Epithelial cell of umbilical artery (primary cell): Measurements from ENCODE around the gene TRIM59. TPM values are rescaled to one million over a fixed set of nuclear protein-coding genes. Genes with fewer than 3 reads are reported as not detected.

Source experiments
- total RNA-seq: library from RNA; depleted of rRNA; stranded (reverse); fragments of >200 nt; gene quantifications from 2 replicates; pipeline ENCODE4 v1.2.3, GENCODE V29; 2014

TRIM59 gene, protein sequence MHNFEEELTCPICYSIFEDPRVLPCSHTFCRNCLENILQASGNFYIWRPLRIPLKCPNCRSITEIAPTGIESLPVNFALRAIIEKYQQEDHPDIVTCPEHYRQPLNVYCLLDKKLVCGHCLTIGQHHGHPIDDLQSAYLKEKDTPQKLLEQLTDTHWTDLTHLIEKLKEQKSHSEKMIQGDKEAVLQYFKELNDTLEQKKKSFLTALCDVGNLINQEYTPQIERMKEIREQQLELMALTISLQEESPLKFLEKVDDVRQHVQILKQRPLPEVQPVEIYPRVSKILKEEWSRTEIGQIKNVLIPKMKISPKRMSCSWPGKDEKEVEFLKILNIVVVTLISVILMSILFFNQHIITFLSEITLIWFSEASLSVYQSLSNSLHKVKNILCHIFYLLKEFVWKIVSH
- 30.9 and 46.4 TPM in 2 replicates for total RNA-seq

DNA sequence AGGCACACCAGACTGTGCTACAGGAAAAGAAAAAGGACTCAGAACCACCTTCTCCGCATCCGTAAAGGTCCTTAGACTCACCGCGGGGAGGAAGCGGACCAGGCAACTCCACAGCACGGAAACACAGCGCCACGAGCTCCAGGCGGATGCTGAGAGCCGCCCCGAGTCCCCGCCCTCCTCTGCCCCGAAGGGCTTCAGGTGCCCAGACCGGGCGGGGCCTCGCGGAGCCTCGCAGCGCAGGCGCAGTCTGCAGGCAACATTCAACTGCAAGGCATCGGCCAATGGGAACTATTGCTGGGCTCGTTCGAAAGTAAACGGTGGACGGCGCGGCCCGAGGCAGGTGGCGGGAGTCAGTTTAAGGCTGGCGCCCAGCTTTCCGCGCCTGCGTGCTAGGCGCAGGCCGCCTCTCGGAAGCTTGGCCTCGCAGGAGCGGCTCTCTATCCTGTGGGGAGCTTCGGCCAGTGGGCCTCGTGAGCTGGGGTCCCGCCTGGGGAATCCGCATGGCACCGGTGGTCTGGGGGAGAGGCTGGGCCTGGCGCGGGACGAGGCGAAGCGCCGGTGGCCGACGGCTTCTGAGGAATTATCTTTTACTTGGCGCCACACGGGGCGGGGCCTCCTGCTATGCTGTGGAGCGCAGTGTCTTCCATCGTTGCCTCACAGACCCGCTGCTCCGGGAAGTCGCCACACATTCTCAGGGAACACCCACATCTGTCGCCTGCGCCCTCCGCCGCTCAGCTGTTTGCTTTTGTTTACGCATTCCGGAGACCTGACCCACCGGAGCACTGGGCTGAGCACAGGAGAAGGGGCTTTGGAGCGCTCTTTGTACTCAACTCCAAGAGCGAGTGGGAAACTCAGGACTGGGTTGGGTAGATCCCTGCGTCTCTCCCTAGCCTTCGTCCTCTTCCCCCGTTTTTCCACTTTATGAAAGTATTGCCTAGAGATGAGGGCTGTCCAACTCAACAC, at the start of gene TRIM59:
Gene TRIM59 (minus strand): TSS at position 151 of the 963 bp plus-strand sequence. CDS start 10,603 bp downstream, outside the sequence.

DNA sequence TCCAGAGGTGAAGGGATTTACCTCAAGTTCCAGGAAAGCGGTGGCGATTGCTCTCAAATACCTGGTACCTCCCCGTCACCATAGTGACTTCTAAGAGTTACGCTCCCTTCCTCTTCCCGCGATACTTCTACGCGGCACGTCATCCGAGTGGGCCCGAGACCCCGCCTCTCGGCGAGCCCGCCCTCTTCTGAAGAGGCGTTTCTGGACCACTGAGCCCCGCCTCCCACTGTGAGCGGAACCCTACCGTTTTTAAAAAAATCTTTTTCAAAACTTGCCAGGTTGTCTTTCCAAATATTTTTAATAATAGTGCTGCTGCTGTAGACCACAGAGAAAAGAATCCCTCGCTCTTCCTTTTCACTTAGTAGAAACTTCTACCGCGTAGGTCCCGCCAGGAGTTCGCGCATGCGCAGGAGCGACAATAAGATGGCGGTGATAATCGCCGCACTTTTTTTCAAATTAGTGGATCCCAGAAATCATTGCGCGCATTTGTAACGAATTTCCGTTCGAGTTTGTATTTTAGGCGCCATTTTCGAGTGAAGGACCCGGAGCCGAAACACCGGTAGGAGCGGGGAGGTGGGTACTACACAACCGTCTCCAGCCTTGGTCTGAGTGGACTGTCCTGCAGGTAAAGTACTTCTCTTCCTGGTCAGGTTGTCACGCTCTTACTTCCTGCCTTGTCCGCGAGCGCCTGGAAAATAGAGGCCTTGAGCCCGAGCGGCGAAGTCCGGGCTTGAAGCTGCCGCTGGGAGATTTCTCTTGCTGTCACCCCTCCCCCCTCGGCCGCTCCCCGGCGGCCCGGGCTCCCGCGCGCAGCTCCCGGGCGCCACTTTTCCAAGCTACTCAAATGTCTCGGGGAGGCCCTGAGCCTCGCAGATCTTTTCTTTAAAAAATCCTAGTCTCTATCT, 50.2 kb downstream of the TRIM59 start, which contains the start of the genes IFT80 and SMC4:
Gene IFT80 (minus strand): TSS at position 101 of the 905 bp plus-strand sequence. CDS start 14,625 bp downstream, outside the sequence.
Gene SMC4 (plus strand): TSS at position 526 of the 905 bp plus-strand sequence. CDS start 1,177 bp downstream, outside the sequence.

Other genes starting within 250 kb of the TRIM59 start
- gene C3orf80, start 224.4 kb downstream of the TRIM59 start, total RNA-seq: under 0.01 TPM in 1 of 2 replicates, not detected in the other
- 30.2 and 47.0 TPM in 2 replicates for gene IFT80, start 50.6 kb downstream of the TRIM59 start, total RNA-seq
- gene SMC4, start 50.1 kb downstream of the TRIM59 start, total RNA-seq: 70.8 and 93.2 TPM in 2 replicates
- gene KPNA4, start 115.8 kb upstream of the TRIM59 start, total RNA-seq: 32.2 and 32.8 TPM in 2 replicates
- gene ARL14, start 227.4 kb upstream of the TRIM59 start, total RNA-seq: not detected in 2 replicates